ENCODE measurements around the gene DPRX.

The DPRX gene

DNA sequence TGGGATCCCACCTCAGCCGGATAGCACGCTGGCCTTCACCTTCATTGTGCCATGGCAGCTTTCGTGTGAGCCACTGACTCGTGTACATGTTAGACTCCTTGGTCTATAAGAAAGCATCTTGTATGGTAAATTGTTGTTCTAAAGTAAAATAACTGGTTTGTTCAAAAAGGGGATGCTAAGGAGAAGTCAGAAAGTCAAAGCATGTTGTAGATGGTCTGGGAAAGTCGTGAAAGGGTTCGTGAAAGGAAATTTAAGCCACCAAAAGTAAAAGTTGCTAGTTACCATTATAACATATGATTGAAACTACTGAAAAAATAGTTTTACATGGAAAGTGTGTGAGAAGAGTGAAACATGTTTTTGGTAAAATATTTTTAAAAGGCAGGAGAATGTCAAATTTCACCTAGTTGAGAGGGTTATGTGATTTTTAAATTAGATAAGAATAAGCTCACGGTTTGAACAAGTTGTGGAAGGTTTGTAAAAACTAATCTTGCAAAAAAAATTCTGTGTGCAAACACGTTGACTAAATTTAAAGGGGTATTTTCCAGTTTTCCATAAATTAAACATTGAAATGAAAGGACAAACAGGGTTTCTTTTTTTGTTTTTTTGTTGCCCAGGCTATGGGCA, 23.4 kb downstream of the DPRX start:
- no peak overlapping the region for H3K4me3 ChIP-seq (ENCODE audit: low read length)
- TF ChIP-seq, protein P1, sequence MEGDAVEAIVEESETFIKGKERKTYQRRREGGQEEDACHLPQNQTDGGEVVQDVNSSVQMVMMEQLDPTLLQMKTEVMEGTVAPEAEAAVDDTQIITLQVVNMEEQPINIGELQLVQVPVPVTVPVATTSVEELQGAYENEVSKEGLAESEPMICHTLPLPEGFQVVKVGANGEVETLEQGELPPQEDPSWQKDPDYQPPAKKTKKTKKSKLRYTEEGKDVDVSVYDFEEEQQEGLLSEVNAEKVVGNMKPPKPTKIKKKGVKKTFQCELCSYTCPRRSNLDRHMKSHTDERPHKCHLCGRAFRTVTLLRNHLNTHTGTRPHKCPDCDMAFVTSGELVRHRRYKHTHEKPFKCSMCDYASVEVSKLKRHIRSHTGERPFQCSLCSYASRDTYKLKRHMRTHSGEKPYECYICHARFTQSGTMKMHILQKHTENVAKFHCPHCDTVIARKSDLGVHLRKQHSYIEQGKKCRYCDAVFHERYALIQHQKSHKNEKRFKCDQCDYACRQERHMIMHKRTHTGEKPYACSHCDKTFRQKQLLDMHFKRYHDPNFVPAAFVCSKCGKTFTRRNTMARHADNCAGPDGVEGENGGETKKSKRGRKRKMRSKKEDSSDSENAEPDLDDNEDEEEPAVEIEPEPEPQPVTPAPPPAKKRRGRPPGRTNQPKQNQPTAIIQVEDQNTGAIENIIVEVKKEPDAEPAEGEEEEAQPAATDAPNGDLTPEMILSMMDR (IDR thresholded peaks at IDR 0.05; ENCODE audit: insufficient read depth, low read depth, low read length, missing control alignments), result no peak
- DNase-seq (ENCODE audit: low read depth), result no peak

DNA sequence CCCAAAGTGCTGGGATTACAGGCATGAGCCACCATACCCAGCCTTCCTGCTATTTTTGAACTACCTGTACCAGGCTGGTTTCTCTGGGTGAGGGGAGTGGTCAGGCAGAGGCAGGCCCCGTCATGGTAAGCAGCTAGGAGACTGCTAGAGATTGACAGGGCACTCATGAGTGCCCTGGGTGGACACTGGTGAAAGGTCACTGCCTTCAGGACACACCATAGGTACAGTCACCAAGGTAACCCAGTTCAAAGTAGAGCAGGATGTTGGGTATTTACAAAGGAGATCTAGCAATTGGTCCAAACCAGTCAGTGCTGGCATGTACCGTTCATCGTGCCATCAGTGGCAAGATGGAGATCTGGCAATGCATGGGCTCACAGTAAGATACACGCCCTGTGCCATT, 25.5 kb downstream of the DPRX start:
- TF ChIP-seq, protein P1 (IDR thresholded peaks at IDR 0.05; ENCODE audit: insufficient read depth, low read depth, low read length, missing control alignments), result no peak
- no peak for DNase-seq (ENCODE audit: low read depth)

DNA sequence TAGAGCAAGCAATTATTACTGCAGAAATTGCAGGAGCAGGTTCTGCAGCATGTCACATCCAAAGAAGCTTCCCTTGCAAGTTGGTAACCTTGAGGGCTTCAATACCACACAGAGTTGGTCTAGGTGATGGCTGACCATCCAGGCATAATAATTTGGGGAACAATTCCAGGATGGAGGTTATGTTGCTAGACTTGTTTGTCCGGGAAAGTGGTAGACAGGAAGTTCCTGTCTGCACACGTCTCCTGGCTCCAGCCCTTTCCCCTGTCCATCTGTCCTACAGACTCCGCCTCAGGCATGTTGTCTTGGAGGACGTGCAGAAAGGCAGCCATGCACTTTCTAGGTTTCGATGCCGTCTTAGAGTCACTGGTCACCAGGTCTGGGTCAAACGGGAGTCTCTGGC, 26.0 kb downstream of the DPRX start:
- TF ChIP-seq, protein P1 (IDR thresholded peaks at IDR 0.05; ENCODE audit: insufficient read depth, low read depth, low read length, missing control alignments), result no peak
- DNase-seq (ENCODE audit: low read depth), result no peak
- no peak overlapping the region for H3K4me3 ChIP-seq (ENCODE audit: low read length)

More for the DNA sequence above, 25.5 kb downstream of the DPRX start:
- no peak overlapping the region for H3K4me3 ChIP-seq (ENCODE audit: low read length)

DNA sequence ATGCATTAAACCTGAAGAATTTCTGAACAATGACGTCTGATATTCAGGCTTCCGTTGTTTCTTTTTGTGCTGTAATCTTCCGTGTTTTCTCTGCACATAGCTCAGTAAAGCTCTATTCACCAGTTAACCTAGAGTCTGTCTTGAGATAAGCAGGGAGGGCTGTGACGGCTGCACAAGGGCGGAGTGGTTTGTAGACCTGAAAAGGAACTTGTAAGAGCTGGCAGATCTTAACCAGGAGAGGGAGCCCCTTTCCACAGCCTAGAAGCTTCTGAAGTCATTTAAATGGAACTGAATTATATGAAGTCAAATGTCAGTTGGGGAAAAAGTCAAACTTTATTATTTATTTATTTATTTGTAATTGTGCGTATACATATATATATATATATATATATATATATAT, 27.5 kb downstream of the DPRX start:
- DNase-seq (ENCODE audit: low read depth), result peak; percentile 25
- H3K4me3 ChIP-seq (ENCODE audit: low read length), result no peak overlapping the region
- TF ChIP-seq, protein P1 (IDR thresholded peaks at IDR 0.05; ENCODE audit: insufficient read depth, low read depth, low read length, missing control alignments), result peak; percentile 18

DNA sequence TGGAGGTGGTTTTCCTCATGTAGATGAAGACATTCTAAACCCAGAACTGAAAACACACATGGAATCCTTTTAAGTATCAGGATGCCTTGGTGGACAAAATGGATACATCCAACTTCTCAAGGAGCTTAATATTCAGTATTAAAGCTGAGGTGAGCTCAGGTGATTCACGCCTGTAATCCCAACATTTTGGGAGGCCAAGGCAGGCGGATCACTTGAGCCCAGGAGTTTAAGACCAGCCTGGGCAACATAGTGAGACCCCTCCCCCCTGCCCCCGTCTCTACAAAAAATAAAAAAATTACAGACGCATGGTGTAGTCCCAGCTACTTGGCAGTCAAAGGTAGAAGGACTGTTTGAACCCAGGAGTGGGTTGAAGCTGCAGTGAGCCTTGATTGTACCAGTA, 28.8 kb downstream of the DPRX start:
- no peak for DNase-seq (ENCODE audit: low read depth)
- TF ChIP-seq, protein P1 (IDR thresholded peaks at IDR 0.05; ENCODE audit: insufficient read depth, low read depth, low read length, missing control alignments), result no peak
- no peak overlapping the region for H3K4me3 ChIP-seq (ENCODE audit: low read length)

DNA sequence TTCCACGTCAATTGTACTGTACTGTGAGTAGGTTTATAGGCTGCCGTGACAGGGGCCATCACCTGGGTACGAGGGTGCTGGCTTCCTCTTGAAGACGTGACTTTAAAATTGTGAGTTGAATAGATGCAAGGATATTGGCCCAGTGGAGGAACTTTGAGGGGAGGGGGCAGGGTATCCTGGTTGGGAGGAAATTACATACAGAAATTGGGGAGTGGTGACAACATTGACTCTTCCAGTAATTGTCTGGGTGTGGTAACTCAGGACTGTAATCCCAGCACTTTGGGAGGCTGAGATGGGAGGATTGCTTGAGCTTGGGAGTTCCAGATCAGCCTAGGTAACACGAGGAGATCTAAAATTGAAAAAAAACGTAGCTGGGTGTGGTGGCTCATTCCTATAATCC, 30.4 kb downstream of the DPRX start:
- TF ChIP-seq, protein P1 (IDR thresholded peaks at IDR 0.05; ENCODE audit: insufficient read depth, low read depth, low read length, missing control alignments), result no peak
- H3K4me3 ChIP-seq (ENCODE audit: low read length), result no peak overlapping the region
- no peak for DNase-seq (ENCODE audit: low read depth)

DNA sequence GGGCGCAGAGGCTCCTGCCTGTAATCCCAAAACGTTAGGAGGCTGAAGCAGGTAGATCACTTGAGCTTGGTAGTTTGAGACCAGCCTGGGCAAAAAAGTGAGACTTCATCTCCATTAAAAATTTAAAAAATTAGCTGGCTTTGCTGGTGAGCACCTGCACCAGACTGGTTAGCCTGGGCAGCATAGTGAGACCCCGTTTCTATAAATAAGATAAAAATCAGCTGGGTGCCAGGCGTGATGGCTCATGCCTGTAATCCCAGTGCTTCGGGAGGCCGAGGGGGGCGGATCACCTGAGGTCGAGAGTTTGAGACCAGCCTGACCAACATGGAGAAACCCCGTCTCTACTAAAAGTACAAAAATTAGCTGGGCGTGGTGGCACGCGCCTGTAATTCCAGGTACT, 32.4 kb downstream of the DPRX start:
- TF ChIP-seq, protein P1 (IDR thresholded peaks at IDR 0.05; ENCODE audit: insufficient read depth, low read depth, low read length, missing control alignments), result no peak
- H3K4me3 ChIP-seq (ENCODE audit: low read length), result no peak overlapping the region
- DNase-seq (ENCODE audit: low read depth), result no peak
